Liver (tissue), 9 donors: ENCODE results near the gene AMMECR1. TPM values are rescaled to one million over a fixed set of nuclear protein-coding genes. Genes with fewer than 3 reads are reported as not detected.
"Not testable (repeated sequence)": the region's sequence is repeated elsewhere in the genome, so short reads cannot be mapped to it uniquely, and the experiment has no call there.

Experiments used
- DNase-seq: peaks from one replicate; pipeline ENCODE4 v3.0.0-alpha.2; 2017; ENCODE audit warnings: low spot score
- H3K27ac ChIP-seq, 2 donors: one replicate each; pipeline ENCODE4 v1.7.0; 2013; ENCODE audit warnings: inconsistent platforms in 2 of 2, low read length in 2 of 2, control low read depth in 1 of 2, low read depth in 1 of 2, mild to moderate bottlenecking in 1 of 2
- H3K27me3 ChIP-seq, 4 donors: one replicate each; pipeline versions ENCODE4 v1.6.1 to v1.7.0; 2013; ENCODE audit warnings: low read length in 3 of 4, inconsistent platforms in 1 of 4, mild to moderate bottlenecking in 1 of 4, moderate library complexity in 1 of 4; ENCODE audit not compliant: control insufficient read depth in 4 of 4, insufficient read depth in 4 of 4
- H3K36me3 ChIP-seq, 4 donors: one replicate each; pipeline versions ENCODE4 v1.6.1 to v1.7.0; 2013; ENCODE audit warnings: low read length in 3 of 4, mild to moderate bottlenecking in 3 of 4, low read depth in 1 of 4, moderate library complexity in 1 of 4; ENCODE audit not compliant: control insufficient read depth in 4 of 4, insufficient read depth in 3 of 4
- H3K4me1 ChIP-seq, 4 donors: one replicate each; pipeline versions ENCODE4 v1.6.1 to v1.7.0; 2013; ENCODE audit warnings: low read length in 3 of 4, mild to moderate bottlenecking in 3 of 4, moderate library complexity in 1 of 4; ENCODE audit not compliant: control insufficient read depth in 4 of 4, insufficient read depth in 4 of 4
- H3K4me3 ChIP-seq, 3 donors: one replicate each; pipeline versions ENCODE4 v1.6.1 to v1.7.0; 2013; ENCODE audit warnings: low read length in 3 of 3, control low read depth in 1 of 3, low read depth in 1 of 3, mild to moderate bottlenecking in 1 of 3
- H3K9ac ChIP-seq, 2 donors: one replicate each; pipeline ENCODE4 v1.7.0; 2013; ENCODE audit warnings: low read length in 2 of 2, mild to moderate bottlenecking in 2 of 2, moderate library complexity in 2 of 2, control low read depth in 1 of 2, low read depth in 1 of 2
- H3K9me3 ChIP-seq, 4 donors: one replicate each; pipeline versions ENCODE4 v1.6.1 to v1.7.0; 2013; ENCODE audit warnings: low read length in 3 of 4; ENCODE audit not compliant: control insufficient read depth in 4 of 4
- GABPA ChIP-seq, 2 donors: IDR thresholded peaks in 1 of 2; conservative IDR thresholded peaks in 1 of 2; 2 replicates each; pipeline ENCODE4 v1.6.1; 2016; ENCODE audit warnings: antibody characterized with exemption in 2 of 2, mild to moderate bottlenecking in 1 of 2, moderate library complexity in 1 of 2
- HNF4A ChIP-seq, 2 donors: conservative IDR thresholded peaks; 2 replicates each; pipeline ENCODE4 v1.6.1; 2016; ENCODE audit warnings: antibody characterized with exemption in 2 of 2, mild to moderate bottlenecking in 2 of 2
- JUND ChIP-seq, 2 donors: IDR thresholded peaks; 2 replicates each; pipeline ENCODE4 v1.6.1; 2016; ENCODE audit warnings: antibody characterized with exemption in 2 of 2
- RAD21 ChIP-seq, 2 donors: IDR thresholded peaks; 2 replicates each; pipeline ENCODE4 v1.6.1; 2016; ENCODE audit warnings: antibody characterized with exemption in 2 of 2, mild to moderate bottlenecking in 2 of 2
- RXRA ChIP-seq, 2 donors: IDR thresholded peaks; 2 replicates each; pipeline ENCODE4 v1.6.1; 2017 to 2018; ENCODE audit warnings: antibody characterized with exemption in 2 of 2, mild to moderate bottlenecking in 1 of 2
- SP1 ChIP-seq: IDR thresholded peaks from 2 replicates; pipeline ENCODE4 v1.6.1; 2018; ENCODE audit warnings: antibody characterized with exemption, mild to moderate bottlenecking
- WGBS: extraction: QIAGEN DNeasy Blood & Tissue Kit; methylation state at CpG from one replicate; pipeline ENCODE4 v1.1.7; 2013; 5-methylcytosine and 5-hydroxymethylcytosine counted together
- polyA plus RNA-seq, 2 donors: library from polyadenylated mRNA; stranded (reverse) in 1 of 2; unstranded in 1 of 2; fragments of 200-250 nt in 1 of 2; fragments of >200 nt in 1 of 2; fragmentation: Nextera tagmentation in 1 of 2; extraction: Ambion mirVana in 1 of 2; gene quantifications; one replicate each; pipeline versions ENCODE4 v1.2.1 to v1.2.3, GENCODE V29; 2013 to 2015
- total RNA-seq, 2 donors: library from RNA; depleted of rRNA; stranded (reverse); fragments of >200 nt; gene quantifications; one replicate each; pipeline ENCODE4 v1.2.3, GENCODE V29; 2014
- TF ChIP-seq, protein P1 (sequence below): IDR thresholded peaks from 2 replicates; pipeline ENCODE4 v1.6.1; 2016; ENCODE audit warnings: antibody characterized with exemption
- TF ChIP-seq, protein P2 (sequence below): fragments of 150-350 bp; IDR thresholded peaks from 2 replicates; pipeline ENCODE4 v1.5.1; 2017; ENCODE audit warnings: improper control_type of control experiment, low read depth, low read length; ENCODE audit not compliant: missing input control
- TF ChIP-seq, protein P3 (sequence below): IDR thresholded peaks from 2 replicates; pipeline ENCODE4 v1.6.1; 2016; ENCODE audit warnings: antibody characterized with exemption, mild to moderate bottlenecking
- TF ChIP-seq, protein P4 (sequence below): IDR thresholded peaks from 2 replicates; pipeline ENCODE4 v1.6.1; 2016; ENCODE audit warnings: antibody characterized with exemption
- donor health status: healthy.
- donor health status: healthy.
- donor health status: healthy.
- donor health status: healthy.
- donor health status: healthy.

AMMECR1 gene
- total and polyA plus RNA-seq, 4 donors, result 1.7 to 30.9 (median 3.6) TPM

DNA sequence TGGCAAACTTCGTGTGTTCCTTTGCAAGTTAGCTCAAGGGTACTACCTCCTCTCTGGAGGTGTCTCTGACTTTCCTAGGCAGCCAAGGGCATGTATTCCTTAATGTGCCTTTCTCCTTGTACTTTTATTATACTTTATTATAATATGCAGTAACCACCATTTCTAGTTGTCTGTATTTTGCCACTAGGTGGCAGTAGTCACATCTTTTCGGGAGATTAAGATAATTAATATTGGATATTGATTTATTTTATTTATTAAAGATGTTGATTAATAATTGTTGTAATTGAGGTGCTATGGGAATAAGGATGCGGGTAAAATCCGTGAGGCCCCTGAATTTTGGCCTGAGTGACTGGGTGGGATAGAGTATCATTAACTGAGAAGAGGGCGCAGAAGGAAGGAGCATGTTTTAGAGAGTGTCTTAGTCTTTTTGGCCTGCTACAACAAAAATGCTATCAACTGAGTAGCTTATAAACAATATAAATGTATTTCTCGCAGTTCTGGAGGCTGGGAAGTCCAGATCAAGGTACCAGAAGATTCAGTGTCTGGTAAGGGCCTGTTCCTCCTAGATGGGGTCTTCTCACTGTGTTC lies 161.6 kb downstream of the AMMECR1 start:
- H3K27me3 ChIP-seq, result no peaks in the 10 kb centered on the region
- 74% methylated on average over 6 of the region's 6 CpGs for WGBS
- H3K9ac ChIP-seq, result no peak overlapping the region
- H3K36me3 ChIP-seq, result no peaks in the 10 kb centered on the region
- no peaks in the 10 kb centered on the region for H3K9me3 ChIP-seq
- DNase-seq, result no peak
- H3K27ac ChIP-seq, result no peak overlapping the region
- H3K4me1 ChIP-seq, result no peaks in the 10 kb centered on the region
- no peak overlapping the region for H3K4me3 ChIP-seq
- TF ChIP-seq RXRA (IDR thresholded peaks at IDR 0.05) (no peak), JUND (IDR thresholded peaks at IDR 0.05) (no peak), RAD21 (IDR thresholded peaks at IDR 0.05) (peak; percentile 51 to 68)
- TF ChIP-seq, protein P1, sequence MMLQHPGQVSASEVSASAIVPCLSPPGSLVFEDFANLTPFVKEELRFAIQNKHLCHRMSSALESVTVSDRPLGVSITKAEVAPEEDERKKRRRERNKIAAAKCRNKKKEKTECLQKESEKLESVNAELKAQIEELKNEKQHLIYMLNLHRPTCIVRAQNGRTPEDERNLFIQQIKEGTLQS, result no peak
- TF ChIP-seq, protein P2, sequence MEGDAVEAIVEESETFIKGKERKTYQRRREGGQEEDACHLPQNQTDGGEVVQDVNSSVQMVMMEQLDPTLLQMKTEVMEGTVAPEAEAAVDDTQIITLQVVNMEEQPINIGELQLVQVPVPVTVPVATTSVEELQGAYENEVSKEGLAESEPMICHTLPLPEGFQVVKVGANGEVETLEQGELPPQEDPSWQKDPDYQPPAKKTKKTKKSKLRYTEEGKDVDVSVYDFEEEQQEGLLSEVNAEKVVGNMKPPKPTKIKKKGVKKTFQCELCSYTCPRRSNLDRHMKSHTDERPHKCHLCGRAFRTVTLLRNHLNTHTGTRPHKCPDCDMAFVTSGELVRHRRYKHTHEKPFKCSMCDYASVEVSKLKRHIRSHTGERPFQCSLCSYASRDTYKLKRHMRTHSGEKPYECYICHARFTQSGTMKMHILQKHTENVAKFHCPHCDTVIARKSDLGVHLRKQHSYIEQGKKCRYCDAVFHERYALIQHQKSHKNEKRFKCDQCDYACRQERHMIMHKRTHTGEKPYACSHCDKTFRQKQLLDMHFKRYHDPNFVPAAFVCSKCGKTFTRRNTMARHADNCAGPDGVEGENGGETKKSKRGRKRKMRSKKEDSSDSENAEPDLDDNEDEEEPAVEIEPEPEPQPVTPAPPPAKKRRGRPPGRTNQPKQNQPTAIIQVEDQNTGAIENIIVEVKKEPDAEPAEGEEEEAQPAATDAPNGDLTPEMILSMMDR, result peak; percentile 30

DNA sequence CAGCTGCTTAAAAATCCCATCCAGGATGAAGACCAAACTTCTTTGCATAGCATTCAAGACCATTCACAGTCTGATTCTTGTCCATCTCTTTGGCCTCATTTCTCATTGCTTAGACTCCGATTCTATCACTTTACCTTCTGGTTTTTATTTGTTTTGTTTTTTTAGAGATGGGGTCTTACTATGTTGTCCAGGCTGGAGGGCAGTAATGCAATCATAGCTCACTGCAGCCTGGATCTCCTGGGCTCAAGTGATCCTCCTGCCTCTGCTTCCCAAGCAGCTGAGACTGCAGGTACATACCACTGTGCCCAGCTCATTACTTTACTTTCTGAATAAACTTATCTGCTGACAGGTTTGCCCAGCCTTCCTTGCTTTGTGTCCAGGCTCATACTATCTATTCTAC lies 162.1 kb downstream of the AMMECR1 start:
- Histone ChIP-seq H3K27ac (no peak overlapping the region), H3K4me3 (no peak overlapping the region), H3K27me3 (no peaks in the 10 kb centered on the region), H3K9ac (no peak overlapping the region), H3K36me3 (no peaks in the 10 kb centered on the region), H3K9me3 (no peaks in the 10 kb centered on the region), H3K4me1 (no peaks in the 10 kb centered on the region)
- no peak for DNase-seq
- WGBS, result 84% methylated on average over 1 of the region's 1 CpG
- TF ChIP-seq RXRA (IDR thresholded peaks at IDR 0.05) (no peak), JUND (IDR thresholded peaks at IDR 0.05) (no peak), HNF4A (conservative IDR thresholded peaks at IDR 0.05) (no peak), GABPA (IDR thresholded peaks at IDR 0.05 in 1 of 2, conservative IDR thresholded peaks at IDR 0.05 in 1 of 2) (no peak), SP1 (no peak)
- TF ChIP-seq, protein P3, sequence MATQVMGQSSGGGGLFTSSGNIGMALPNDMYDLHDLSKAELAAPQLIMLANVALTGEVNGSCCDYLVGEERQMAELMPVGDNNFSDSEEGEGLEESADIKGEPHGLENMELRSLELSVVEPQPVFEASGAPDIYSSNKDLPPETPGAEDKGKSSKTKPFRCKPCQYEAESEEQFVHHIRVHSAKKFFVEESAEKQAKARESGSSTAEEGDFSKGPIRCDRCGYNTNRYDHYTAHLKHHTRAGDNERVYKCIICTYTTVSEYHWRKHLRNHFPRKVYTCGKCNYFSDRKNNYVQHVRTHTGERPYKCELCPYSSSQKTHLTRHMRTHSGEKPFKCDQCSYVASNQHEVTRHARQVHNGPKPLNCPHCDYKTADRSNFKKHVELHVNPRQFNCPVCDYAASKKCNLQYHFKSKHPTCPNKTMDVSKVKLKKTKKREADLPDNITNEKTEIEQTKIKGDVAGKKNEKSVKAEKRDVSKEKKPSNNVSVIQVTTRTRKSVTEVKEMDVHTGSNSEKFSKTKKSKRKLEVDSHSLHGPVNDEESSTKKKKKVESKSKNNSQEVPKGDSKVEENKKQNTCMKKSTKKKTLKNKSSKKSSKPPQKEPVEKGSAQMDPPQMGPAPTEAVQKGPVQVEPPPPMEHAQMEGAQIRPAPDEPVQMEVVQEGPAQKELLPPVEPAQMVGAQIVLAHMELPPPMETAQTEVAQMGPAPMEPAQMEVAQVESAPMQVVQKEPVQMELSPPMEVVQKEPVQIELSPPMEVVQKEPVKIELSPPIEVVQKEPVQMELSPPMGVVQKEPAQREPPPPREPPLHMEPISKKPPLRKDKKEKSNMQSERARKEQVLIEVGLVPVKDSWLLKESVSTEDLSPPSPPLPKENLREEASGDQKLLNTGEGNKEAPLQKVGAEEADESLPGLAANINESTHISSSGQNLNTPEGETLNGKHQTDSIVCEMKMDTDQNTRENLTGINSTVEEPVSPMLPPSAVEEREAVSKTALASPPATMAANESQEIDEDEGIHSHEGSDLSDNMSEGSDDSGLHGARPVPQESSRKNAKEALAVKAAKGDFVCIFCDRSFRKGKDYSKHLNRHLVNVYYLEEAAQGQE, result no peak
- TF ChIP-seq, protein P2, result no peak
- TF ChIP-seq, protein P1, result no peak
- TF ChIP-seq, protein P4, sequence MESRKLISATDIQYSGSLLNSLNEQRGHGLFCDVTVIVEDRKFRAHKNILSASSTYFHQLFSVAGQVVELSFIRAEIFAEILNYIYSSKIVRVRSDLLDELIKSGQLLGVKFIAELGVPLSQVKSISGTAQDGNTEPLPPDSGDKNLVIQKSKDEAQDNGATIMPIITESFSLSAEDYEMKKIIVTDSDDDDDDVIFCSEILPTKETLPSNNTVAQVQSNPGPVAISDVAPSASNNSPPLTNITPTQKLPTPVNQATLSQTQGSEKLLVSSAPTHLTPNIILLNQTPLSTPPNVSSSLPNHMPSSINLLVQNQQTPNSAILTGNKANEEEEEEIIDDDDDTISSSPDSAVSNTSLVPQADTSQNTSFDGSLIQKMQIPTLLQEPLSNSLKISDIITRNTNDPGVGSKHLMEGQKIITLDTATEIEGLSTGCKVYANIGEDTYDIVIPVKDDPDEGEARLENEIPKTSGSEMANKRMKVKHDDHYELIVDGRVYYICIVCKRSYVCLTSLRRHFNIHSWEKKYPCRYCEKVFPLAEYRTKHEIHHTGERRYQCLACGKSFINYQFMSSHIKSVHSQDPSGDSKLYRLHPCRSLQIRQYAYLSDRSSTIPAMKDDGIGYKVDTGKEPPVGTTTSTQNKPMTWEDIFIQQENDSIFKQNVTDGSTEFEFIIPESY, result no peak

DNA sequence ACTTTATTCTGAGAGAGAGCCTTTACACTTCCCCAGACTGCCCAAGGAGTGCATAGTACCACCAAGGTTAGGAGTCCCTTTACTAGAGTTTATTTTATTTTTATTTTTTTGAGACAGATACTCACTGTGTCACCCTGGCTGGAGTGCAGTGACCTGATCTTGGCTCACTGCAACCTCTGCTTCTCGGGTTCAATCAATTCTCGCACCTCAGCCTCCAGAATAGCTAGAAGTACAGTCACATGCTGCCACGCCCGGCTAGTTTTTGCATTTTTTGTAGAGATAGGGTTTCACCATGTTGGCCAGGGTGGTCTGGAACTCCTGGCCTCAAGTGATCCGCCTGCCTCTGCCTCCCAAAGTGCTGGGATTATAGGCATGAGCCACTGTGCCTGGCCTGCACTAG lies 163.6 kb downstream of the AMMECR1 start:
- H3K4me1 ChIP-seq, H3K9me3 ChIP-seq, DNase-seq, H3K4me3 ChIP-seq, H3K36me3 ChIP-seq, H3K9ac ChIP-seq, H3K27ac ChIP-seq, H3K27me3 ChIP-seq: not testable (repeated sequence)
- WGBS, result 68% methylated on average over 5 of the region's 5 CpGs
